ENCODE measurements around the gene PARD3B.

The PARD3B gene

GRCh38 chr2:204972606-204973336, 427.5 kb downstream of the PARD3B start:
- DNase-seq, result no peak

DNA sequence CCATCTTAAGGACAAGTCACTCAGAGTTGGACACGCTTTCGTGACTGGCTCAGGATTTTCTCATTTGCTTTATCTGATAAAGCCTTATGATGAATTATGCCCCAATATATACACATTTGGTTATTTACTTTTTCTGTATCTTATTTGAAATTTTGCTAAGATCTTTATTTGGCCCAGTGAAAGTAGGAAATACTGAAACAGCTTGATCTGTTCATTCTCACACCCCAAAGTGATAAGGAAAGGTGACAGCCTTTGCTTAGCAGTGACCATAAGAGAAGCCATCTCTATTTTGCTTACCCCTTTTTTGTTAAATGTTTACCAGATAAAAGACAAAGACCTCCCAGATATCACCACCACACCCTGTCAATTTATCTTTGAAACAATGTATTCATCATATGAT, 428.3 kb downstream of the PARD3B start:
- no peak for DNase-seq

DNA sequence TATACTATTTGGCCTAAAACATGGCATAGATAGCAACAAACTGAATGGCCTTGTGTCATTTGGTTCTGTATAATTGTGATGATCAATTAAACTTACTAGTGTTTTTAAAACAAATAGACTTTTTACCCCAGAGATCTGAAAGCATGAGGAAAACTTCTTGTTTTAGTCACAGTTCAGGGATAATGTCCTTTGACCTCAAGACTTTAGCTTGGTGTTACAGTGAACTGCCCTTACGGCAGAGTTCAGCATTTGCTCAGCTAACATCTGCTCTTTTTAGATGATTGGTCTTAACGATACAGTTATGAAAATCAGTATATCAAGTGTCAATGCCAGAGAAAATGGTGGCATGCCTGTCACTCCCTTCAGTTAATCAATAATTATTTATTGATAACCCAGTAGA, 429.2 kb downstream of the PARD3B start:
- DNase-seq, result no peak

- no peak for DNase-seq
These were observed 432.6 kb downstream of the PARD3B start for GRCh38 chr2:204977914-204978313.

DNA sequence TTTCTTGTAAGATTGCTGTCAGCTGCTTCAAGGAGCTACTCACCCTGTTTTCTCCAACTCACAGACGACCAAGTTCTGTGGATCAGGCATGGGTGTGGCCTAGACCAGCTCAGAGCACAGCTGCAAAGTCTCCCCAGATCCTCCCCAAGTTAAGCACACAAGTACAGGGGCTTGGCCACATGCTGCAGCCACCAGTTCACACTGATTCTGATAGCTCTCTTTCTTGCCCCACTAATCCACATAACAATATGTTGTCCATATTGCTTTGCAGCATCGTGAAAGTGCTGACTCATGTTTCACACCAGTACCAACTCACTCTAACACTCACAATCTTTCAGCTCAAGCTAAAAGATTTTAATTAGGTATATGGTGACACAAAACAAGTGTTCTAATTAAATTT, 437.0 kb downstream of the PARD3B start:
- no peak for DNase-seq

GRCh38 chr2:204984518-204984917, 439.2 kb downstream of the PARD3B start:
- DNase-seq, result no peak

DNA sequence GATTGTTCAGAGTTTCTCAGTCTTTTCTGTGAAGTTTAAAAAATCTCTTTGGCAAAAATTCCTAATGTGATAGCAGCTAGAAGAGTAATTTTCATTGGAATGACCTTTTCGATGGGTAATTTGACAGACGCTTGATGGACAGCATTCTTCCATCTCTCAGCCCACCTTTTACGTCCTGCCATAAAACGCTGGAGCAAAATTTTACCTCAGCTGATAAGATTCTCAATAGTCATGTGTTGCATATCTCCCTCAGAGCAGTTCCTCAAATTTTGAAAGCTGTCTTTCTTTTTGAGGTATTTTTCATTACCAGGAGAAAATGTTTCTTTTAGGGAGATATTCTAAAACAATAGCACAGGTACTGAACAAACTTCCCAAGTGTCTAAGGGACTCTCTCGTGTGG, 441.4 kb downstream of the PARD3B start:
- DNase-seq, result no peak

DNA sequence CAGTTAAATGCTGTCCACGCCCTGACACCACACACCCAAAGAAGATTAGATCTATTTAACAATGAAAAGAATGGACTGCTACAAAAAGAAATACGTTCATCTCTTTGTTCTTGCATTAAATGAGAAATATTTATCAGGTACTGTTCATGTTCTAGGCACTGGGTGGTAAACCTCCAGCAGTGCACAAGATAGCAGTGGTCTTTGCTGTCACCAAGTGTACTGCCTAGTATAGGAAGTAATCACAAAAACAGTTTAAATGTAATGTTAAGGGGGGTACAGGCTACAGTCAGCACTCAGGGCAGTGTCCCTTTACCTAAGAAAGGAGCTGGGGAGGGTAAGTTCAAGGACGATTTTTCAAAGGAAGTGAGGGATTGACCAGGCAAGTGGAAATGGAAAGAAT, 443.6 kb downstream of the PARD3B start:
- DNase-seq, result no peak

- DNase-seq, result no peak
These were observed 444.6 kb downstream of the PARD3B start for GRCh38 chr2:204989877-204990276.

DNA sequence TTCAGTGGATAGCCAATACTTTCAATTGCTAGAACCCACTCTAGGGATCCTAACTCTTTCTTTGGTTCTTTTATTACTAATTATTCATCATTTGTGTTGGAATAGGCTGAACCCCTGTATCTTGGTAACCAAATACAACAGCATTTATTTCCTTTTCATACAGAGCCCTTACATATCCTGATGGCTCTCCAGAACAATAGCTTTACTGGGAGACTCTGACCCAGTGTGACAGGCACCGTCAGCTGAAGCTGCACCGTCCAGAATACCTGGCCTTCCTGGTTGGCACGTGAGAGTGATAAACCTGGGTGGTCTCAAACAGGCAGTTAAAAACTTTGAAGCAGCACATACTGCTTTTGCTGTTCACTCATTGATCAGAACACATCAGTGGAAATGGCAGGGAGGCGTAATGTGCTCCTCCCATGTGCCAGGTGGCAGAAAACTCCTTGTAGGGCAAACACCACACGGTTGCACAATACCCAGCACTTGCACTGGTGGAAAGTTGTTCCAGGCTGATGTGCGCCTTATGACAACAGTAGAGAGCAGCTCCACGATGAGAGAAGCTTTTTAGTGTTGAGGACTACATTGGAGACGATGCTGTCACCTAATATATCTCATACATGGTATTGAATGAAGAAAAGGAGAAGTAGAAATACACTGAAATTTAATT, 456.2 kb downstream of the PARD3B start:
- DNase-seq, result no peak

DNA sequence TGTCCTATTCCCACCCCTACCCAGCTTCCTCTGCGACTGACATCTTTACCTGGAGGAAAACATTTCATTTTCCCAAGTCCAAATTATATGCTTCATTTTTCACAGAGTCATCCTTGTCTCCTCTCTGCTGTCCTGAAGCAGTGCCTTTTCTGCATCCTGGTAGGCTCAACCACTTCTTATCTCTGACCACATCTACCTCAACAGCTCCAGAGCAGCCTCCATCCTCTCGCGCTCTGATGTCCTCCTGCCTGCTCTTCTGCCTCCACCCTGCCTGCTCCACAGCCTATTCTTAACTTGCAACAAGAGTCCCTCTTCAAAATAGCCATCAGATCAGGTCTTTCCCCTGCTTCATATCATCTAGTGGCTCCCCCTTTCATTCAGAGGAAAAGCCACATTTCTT, 457.1 kb downstream of the PARD3B start:
- DNase-seq, result no peak

- no peak for DNase-seq
These were observed 458.0 kb downstream of the PARD3B start for GRCh38 chr2:205003288-205003687.

- DNase-seq, result no peak
These were observed 464.9 kb downstream of the PARD3B start for GRCh38 chr2:205010196-205010595.

DNA sequence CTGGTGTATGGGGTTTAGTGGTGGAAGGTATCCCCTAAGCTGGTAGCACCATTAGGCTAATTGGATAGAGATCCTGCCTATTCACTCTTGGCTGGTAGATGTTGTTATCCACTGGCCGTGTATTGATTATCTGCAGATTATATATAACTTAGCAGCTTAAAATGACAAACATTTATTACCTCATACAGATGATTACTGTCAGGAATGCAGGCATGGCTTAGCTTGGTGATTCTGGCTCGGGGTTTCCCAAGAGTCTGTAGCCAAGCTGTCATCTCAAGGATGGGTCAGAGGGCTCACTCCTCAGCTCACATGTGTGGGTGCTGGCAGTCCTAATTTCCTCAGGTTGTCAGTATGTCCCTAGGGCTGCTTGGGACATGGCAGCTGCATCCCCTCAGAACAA, 465.8 kb downstream of the PARD3B start:
- no peak for DNase-seq

GRCh38 chr2:205012961-205013360, 467.7 kb downstream of the PARD3B start:
- DNase-seq, result no peak

- DNase-seq, result no peak
These were observed 468.3 kb downstream of the PARD3B start for GRCh38 chr2:205013586-205013985.

DNA sequence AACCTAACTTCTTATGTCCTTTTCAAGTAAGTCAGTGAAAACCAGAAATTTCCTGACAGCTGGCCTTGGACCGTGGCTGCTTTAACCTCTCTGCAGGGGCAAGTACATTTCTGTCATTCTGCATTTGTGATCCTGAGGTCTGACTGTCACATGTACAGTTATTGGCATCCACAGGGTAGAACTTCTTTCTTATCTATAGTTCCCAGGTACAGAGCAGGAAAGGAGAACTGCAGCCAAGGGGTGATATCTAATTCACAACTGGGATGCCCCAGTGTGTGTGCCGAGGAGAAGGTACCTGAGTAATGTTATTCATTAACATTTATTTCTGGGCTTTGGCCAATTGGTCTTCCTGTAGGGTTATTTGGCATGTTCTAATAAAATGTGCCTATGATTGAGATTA, 468.9 kb downstream of the PARD3B start:
- DNase-seq, result no peak

- DNase-seq, result no peak
These were observed 472.1 kb downstream of the PARD3B start for GRCh38 chr2:205017381-205017780.

- no peak for DNase-seq
These were observed 472.6 kb downstream of the PARD3B start for GRCh38 chr2:205017912-205018311.

- DNase-seq, result no peak
These were observed 475.4 kb downstream of the PARD3B start for GRCh38 chr2:205020673-205021072.

- no peak for DNase-seq
These were observed 477.6 kb downstream of the PARD3B start for GRCh38 chr2:205022841-205023240.

- DNase-seq, result peak; percentile 14 to 25
These were observed 479.7 kb downstream of the PARD3B start for GRCh38 chr2:205024822-205025518.

DNA sequence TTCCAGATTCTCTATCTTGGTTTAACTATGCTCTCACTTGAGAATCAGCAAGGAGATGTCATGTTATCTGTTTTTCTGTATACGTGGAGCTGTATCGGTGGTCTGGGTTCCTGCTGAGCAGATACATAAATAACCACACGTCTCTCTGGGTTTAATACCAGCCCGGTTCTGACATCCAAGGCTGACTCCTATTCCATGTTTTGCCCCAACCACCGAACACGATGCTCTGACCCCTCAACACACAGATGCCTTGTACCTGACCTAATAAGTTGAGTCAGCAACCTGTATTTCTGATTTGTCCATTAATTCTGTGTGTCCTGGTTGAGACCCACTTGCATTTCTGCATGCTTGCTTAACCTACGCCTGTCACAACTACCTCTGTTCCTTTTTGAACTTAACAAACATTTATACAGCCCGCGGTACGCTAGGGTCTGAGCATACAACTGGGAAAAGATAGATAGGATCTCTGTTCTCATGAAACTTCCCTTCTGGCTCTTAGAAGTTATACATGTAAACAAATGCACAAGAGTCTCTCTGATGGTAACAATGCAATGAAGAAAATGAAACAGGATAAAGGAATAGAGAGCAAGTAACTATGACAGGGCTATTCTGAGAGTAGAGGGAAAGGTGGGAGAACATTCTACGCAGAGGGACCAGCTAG, 480.4 kb downstream of the PARD3B start:
- no peak for DNase-seq

- no peak for DNase-seq
These were observed 485.4 kb downstream of the PARD3B start for GRCh38 chr2:205030695-205031094.

Data from stimulated activated CD4-positive, alpha-beta T cell treated with anti-CD3 and anti-CD28 coated beads, Interleukin-2, amount 100 ng/mL, for 48 hours (primary cell).